ENCODE measurements around the gene TBX21.

The TBX21 gene

DNA sequence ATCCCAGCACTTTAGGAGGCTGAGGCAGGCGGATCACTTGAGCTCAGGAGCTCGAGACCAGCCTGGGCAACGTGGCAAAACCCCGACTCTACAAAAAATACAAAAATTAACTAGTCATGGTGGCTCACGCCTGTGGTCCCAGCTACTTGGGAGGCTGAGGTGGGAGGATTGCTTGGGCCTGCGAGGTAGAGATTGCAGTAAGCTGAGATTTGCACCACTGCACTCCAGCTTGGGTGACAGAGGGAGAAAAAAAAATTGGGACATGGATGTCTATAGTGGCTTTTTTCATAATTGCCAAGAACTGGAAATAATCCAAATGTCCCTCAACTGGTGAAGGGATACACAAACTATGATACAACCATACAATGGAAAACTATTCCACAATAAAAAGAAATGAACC lies 59.9 kb downstream of the TBX21 start:
- H3K27ac ChIP-seq: no peak overlapping the region
- H3K4me3 ChIP-seq: no peak overlapping the region
- TF ChIP-seq, protein P1, sequence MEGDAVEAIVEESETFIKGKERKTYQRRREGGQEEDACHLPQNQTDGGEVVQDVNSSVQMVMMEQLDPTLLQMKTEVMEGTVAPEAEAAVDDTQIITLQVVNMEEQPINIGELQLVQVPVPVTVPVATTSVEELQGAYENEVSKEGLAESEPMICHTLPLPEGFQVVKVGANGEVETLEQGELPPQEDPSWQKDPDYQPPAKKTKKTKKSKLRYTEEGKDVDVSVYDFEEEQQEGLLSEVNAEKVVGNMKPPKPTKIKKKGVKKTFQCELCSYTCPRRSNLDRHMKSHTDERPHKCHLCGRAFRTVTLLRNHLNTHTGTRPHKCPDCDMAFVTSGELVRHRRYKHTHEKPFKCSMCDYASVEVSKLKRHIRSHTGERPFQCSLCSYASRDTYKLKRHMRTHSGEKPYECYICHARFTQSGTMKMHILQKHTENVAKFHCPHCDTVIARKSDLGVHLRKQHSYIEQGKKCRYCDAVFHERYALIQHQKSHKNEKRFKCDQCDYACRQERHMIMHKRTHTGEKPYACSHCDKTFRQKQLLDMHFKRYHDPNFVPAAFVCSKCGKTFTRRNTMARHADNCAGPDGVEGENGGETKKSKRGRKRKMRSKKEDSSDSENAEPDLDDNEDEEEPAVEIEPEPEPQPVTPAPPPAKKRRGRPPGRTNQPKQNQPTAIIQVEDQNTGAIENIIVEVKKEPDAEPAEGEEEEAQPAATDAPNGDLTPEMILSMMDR (IDR thresholded peaks at IDR 0.05): no peak
- DNase-seq (ENCODE audit: low spot score): peak; percentile 50

All from coronary artery (tissue), 2 donors.